SU-DHL-6 (cell line): Measurements from ENCODE around the gene MS4A5.

Experiments used
- H2AFZ ChIP-seq: fragments of 200-600 bp; sonication (generic); 2 replicates; pipeline ENCODE4 v1.6.1; 2014; ENCODE audit warnings: low read depth, mild to moderate bottlenecking, moderate library complexity, mixed read lengths, antibody characterized with exemption, low read length; ENCODE audit not compliant: severe bottlenecking
- H3F3A ChIP-seq: fragments of 200-600 bp; shearing (Covaris generic); 2 replicates; pipeline ENCODE4 v1.6.0; 2016; ENCODE audit warnings: antibody characterized with exemption, mild to moderate bottlenecking; ENCODE audit not compliant: insufficient read depth
- H3K27ac ChIP-seq: fragments of 200-600 bp; sonication (generic); 2 replicates; pipeline ENCODE4 v1.5.1; 2016; ENCODE audit warnings: low read depth, mild to moderate bottlenecking, low read length, moderate library complexity, mixed read lengths
- H3K27me3 ChIP-seq: fragments of 200-600 bp; sonication (generic), shearing (Covaris generic); 2 replicates; pipeline ENCODE4 v1.6.0; 2014; ENCODE audit warnings: mild to moderate bottlenecking, low read length
- H3K36me3 ChIP-seq: fragments of 200-600 bp; sonication (generic); 2 replicates; pipeline ENCODE4 v1.6.1; 2014; ENCODE audit warnings: mild to moderate bottlenecking, low read length, mixed read lengths
- H3K4me2 ChIP-seq: fragments of 300-600, 200-600 bp; shearing (Covaris generic), sonication (generic); 2 replicates; pipeline ENCODE4 v1.6.0; 2014; ENCODE audit warnings: low read length, low read depth, mild to moderate bottlenecking; ENCODE audit not compliant: poor library complexity, severe bottlenecking
- H3K4me3 ChIP-seq: fragments of 200-600 bp; sonication (generic); 2 replicates; pipeline ENCODE4 v1.5.1; 2014; ENCODE audit warnings: antibody characterized with exemption, low read length, mild to moderate bottlenecking, mixed read lengths; ENCODE audit not compliant: insufficient read depth, poor library complexity, severe bottlenecking
- H3K79me2 ChIP-seq: fragments of 200-600 bp; sonication (generic); 2 replicates; pipeline ENCODE4 v1.6.1; 2014; ENCODE audit warnings: mild to moderate bottlenecking, low read length, moderate library complexity; ENCODE audit not compliant: insufficient read depth
- H3K9ac ChIP-seq: fragments of 200-600 bp; sonication (generic); 2 replicates; pipeline ENCODE4 v1.7.0; 2014; ENCODE audit warnings: mild to moderate bottlenecking, low read length
- H3K9me2 ChIP-seq: fragments of 200-600 bp; sonication (generic); replicated peaks from 2 replicates; pipeline ENCODE4 v1.6.1; 2014; ENCODE audit warnings: low read length; ENCODE audit not compliant: insufficient read depth
- H3K9me3 ChIP-seq: fragments of 200-600 bp; sonication (generic); 2 replicates; pipeline ENCODE4 v1.6.1; 2014; ENCODE audit warnings: low read length, mixed read lengths; ENCODE audit not compliant: insufficient read depth
- H4K20me1 ChIP-seq: fragments of 200-600 bp; sonication (generic); 2 replicates; pipeline ENCODE4 v1.6.1; 2014; ENCODE audit warnings: low read depth, mild to moderate bottlenecking, antibody characterized with exemption, low read length, moderate library complexity, mixed read lengths
- EZH2phosphoT487 ChIP-seq: fragments of 200-600 bp; sonication (generic), shearing (Covaris generic); conservative IDR thresholded peaks from 2 replicates; pipeline ENCODE4 v1.6.1; 2018; ENCODE audit warnings: mild to moderate bottlenecking, antibody characterized with exemption, low read length, moderate library complexity, mixed read lengths
- TF ChIP-seq, protein P1 (sequence below): fragments of 200-600 bp; sonication (generic); IDR thresholded peaks from one replicate; pipeline ENCODE4 v1.5.1; 2017; ENCODE audit warnings: antibody characterized with exemption, mild to moderate bottlenecking, low read length, moderate library complexity; ENCODE audit not compliant: insufficient read depth, poor library complexity, severe bottlenecking

The MS4A5 gene, protein sequence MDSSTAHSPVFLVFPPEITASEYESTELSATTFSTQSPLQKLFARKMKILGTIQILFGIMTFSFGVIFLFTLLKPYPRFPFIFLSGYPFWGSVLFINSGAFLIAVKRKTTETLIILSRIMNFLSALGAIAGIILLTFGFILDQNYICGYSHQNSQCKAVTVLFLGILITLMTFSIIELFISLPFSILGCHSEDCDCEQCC

DNA sequence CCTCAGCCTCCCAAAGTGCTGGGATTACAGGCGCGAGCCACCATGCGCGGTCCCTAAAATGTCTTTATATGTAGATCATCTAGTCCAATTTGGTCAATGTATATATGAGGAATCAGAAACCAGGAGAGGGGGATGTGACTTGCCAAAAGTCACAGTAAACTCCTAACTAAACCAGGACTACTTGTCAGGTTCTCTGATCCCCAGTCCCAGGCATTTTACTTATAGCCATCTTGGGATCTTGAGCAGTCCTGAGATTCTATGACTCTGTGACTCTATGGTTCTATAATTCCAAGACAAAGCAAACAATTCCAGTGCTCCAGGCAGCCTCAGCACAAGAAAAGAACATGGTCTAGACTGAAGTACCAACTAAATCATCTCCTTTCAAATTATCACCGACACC, at the start of gene MS4A5:
Gene MS4A5, plus strand, starts transcription at position 301 of the 400 bp plus-strand sequence. CDS start 103 bp downstream, outside the sequence.
- Histone ChIP-seq H3K9ac (no peak within 1 kb of the TSS), H3K9me3 (no peaks in the 10 kb centered on the region), H3F3A (no peaks in the 10 kb centered on the region), H2AFZ (no peak within 1 kb of the TSS), H3K79me2 (no peaks in the 10 kb centered on the region), H3K27me3 (no peaks in the 10 kb centered on the region), H3K36me3 (no peaks in the 10 kb centered on the region), H4K20me1 (no peaks in the 10 kb centered on the region), H3K4me3 (no peak within 1 kb of the TSS), H3K4me2 (no peak within 1 kb of the TSS), H3K9me2 (no peaks in the 10 kb centered on the region), H3K27ac (no peak within 1 kb of the TSS)
- TF ChIP-seq, protein P1, sequence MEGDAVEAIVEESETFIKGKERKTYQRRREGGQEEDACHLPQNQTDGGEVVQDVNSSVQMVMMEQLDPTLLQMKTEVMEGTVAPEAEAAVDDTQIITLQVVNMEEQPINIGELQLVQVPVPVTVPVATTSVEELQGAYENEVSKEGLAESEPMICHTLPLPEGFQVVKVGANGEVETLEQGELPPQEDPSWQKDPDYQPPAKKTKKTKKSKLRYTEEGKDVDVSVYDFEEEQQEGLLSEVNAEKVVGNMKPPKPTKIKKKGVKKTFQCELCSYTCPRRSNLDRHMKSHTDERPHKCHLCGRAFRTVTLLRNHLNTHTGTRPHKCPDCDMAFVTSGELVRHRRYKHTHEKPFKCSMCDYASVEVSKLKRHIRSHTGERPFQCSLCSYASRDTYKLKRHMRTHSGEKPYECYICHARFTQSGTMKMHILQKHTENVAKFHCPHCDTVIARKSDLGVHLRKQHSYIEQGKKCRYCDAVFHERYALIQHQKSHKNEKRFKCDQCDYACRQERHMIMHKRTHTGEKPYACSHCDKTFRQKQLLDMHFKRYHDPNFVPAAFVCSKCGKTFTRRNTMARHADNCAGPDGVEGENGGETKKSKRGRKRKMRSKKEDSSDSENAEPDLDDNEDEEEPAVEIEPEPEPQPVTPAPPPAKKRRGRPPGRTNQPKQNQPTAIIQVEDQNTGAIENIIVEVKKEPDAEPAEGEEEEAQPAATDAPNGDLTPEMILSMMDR: no peak

DNA sequence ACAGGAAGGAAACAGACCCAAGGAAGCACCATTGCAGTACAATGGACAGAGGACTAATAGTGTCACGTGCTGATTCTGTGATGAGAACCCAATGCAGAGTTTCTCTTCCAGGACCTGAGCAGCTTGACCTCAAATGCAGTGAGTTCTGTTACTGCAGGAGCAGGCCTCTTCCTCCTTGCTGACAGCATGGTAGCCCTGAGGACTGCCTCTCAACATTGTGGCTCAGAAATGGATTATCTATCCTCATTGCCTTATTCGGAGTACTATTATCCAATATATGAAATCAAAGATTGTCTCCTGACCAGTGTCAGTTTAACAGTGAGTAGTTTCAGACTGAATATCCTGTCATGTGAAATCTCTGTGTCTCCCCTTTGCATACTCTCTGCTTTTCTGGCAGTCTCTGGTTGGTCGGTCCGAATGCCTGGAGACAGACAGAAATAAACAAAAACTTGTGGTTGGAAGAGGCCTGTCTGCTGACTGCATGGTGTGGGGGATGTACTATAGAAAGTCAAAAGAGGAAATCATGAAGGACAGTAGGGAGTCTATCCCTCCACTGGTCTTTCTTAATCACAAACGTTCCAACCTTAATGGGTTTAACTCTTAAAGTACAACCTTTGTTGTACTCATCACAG, 40.0 kb upstream of the MS4A5 start:
- TF ChIP-seq, protein P1: no peak
- no peak for TF ChIP-seq EZH2phosphoT487
- H3F3A ChIP-seq: no peaks in the 10 kb centered on the region
- H3K9me2 ChIP-seq: no peaks in the 10 kb centered on the region
- no peaks in the 10 kb centered on the region for H3K27me3 ChIP-seq
- no peaks in the 10 kb centered on the region for H3K79me2 ChIP-seq
- H3K27ac ChIP-seq: peak overlapping the region; percentile 23; the same call in 1 of the 2 replicates
- peak overlapping the region; percentile 9 for H3K4me2 ChIP-seq
- H4K20me1 ChIP-seq: no peaks in the 10 kb centered on the region
- peaks cover 12% of the 10 kb centered on the region for H3K36me3 ChIP-seq
- no peak overlapping the region for H3K4me3 ChIP-seq
- H2AFZ ChIP-seq: no peak overlapping the region
- peak overlapping the region; percentile 12; the same call in 1 of the 2 replicates for H3K9ac ChIP-seq
- no peaks in the 10 kb centered on the region for H3K9me3 ChIP-seq

DNA sequence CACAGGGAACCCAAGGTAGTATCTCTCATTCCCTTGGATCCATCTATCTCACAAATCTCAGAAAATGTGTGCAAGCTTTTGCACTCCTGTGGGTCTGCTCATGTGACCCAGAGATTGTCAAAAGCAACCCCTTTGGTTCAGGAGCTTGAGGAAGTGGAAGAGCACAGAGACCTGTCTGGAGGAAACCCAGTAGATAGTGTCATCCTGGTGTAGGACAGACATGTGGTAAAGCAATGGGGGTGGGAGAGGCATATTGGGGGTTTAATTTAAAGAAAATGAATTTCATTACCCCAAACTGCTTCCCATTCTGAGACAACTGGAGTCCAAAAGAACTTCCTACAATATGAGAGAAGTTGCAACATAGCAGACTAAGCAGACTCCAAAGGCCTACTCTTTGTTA, 39.0 kb upstream of the MS4A5 start:
- Histone ChIP-seq H3K4me3 (no peak overlapping the region), H3K36me3 (peaks cover 12% of the 10 kb centered on the region), H3F3A (no peaks in the 10 kb centered on the region), H3K9me2 (no peaks in the 10 kb centered on the region), H3K4me2 (no peak overlapping the region), H3K9ac (no peak overlapping the region), H4K20me1 (no peaks in the 10 kb centered on the region), H3K27me3 (no peaks in the 10 kb centered on the region), H3K79me2 (no peaks in the 10 kb centered on the region), H2AFZ (no peak overlapping the region), H3K9me3 (no peaks in the 10 kb centered on the region), H3K27ac (no peak overlapping the region)
- no peak for TF ChIP-seq EZH2phosphoT487
- TF ChIP-seq, protein P1: no peak
